ENCODE measurements around the gene OSCP1.

Gene OSCP1

GRCh38 chr1:36389999-36390398, 60.3 kb downstream of the OSCP1 start:
- no peak for DNase-seq
- intact Hi-C loops (cut with DNase I): no loop called here

- intact Hi-C loops (cut with DNase I): no loop called here
Observed at GRCh38 chr1:36389261-36389660, 61.0 kb downstream of the OSCP1 start.

GRCh38 chr1:36387141-36387949, 62.9 kb downstream of the OSCP1 start:
- peak in 20 of 42 donors; percentile 11 to 76 (median 56) for DNase-seq
- intact Hi-C loops (cut with DNase I): no loop called here

More at GRCh38 chr1:36389261-36389660, 61.0 kb downstream of the OSCP1 start:
- no peak for DNase-seq

- DNase-seq: peak; percentile 66 to 98 (median 89)
- intact Hi-C loops (cut with DNase I): no loop called here
Observed at GRCh38 chr1:36386265-36387140, 63.7 kb downstream of the OSCP1 start.

- DNase-seq: peak; percentile 95 to 100 (median 99)
- intact Hi-C loops (cut with DNase I): no loop called here
Observed at GRCh38 chr1:36385410-36386264, 64.6 kb downstream of the OSCP1 start, which contains the start of gene STK40. TSS of gene STK40 (minus strand) at chr1:36385924. CDS start at chr1:36361332, 24,592 bp downstream.

GRCh38 chr1:36384542-36385409, 65.5 kb downstream of the OSCP1 start:
- intact Hi-C loops (cut with DNase I): no loop called here
- peak in 36 of 42 donors; percentile 14 to 73 (median 42) for DNase-seq

GRCh38 chr1:36383240-36383639, 67.0 kb downstream of the OSCP1 start:
- DNase-seq: no peak
- intact Hi-C loops (cut with DNase I): no loop called here

GRCh38 chr1:36382669-36383068, 67.6 kb downstream of the OSCP1 start:
- intact Hi-C loops (cut with DNase I): no loop called here
- no peak for DNase-seq

GRCh38 chr1:36382231-36382630, 68.0 kb downstream of the OSCP1 start:
- DNase-seq: no peak
- intact Hi-C loops (cut with DNase I): no loop called here

- intact Hi-C loops (cut with DNase I): no loop called here
- no peak for DNase-seq
Observed at GRCh38 chr1:36381405-36381804, 68.8 kb downstream of the OSCP1 start.

GRCh38 chr1:36380782-36381181, 69.5 kb downstream of the OSCP1 start:
- intact Hi-C loops (cut with DNase I): no loop called here
- no peak for DNase-seq

- DNase-seq: no peak
- intact Hi-C loops (cut with DNase I): no loop called here
Observed at GRCh38 chr1:36380143-36380619, 70.1 kb downstream of the OSCP1 start.

- intact Hi-C loops (cut with DNase I): no loop called here
- no peak for DNase-seq
Observed at GRCh38 chr1:36377791-36378492, 72.3 kb downstream of the OSCP1 start.

GRCh38 chr1:36372617-36373016, 77.6 kb downstream of the OSCP1 start:
- DNase-seq: no peak
- intact Hi-C loops (cut with DNase I): no loop called here

- intact Hi-C loops (cut with DNase I): loop anchor here (5.0 kb wide), 1 partner anchor 62 kb away; the partner anchor contains the start of gene SH3D21
- DNase-seq: peak; percentile 60 to 92 (median 82)
Observed at GRCh38 chr1:36369061-36369861, 81.0 kb downstream of the OSCP1 start.
